Activated CD4-positive, alpha-beta T cell treated with anti-CD3 and anti-CD28 coated beads, Interleukin-2, amount 10 ng/mL, durations not matched to agents 24 days and 14 days (primary cell): ENCODE measurements around the gene PCDHA7. TPM values are rescaled to one million over a fixed set of nuclear protein-coding genes. Genes with fewer than 3 reads are reported as not detected.

Source experiments
- total RNA-seq: library from RNA; stranded (reverse); gene quantifications from 2 replicates; pipeline ENCODE4 v1.2.3, GENCODE V29; 2022

The PCDHA7 gene
- total RNA-seq, 1 donor from 2014 or later = not detected

Other genes with a start within 250 kb of the PCDHA7 start
- gene CD14, start 201.1 kb upstream of the PCDHA7 start, total RNA-seq = 0.31 and 0.35 TPM in 2 replicates
- 38.1 and 41.9 TPM in 2 replicates for gene TMCO6, start 194.8 kb upstream of the PCDHA7 start, total RNA-seq
- gene NDUFA2, start 186.6 kb upstream of the PCDHA7 start, total RNA-seq = 63.2 and 63.6 TPM in 2 replicates
- gene IK, start 186.4 kb upstream of the PCDHA7 start, total RNA-seq = 112 and 113 TPM in 2 replicates
- gene WDR55, start 169.4 kb upstream of the PCDHA7 start, total RNA-seq = 41.6 and 42.9 TPM in 2 replicates
- gene DND1, start 160.7 kb upstream of the PCDHA7 start, total RNA-seq = 2.8 and 3.8 TPM in 2 replicates
- gene HARS1, start 142.9 kb upstream of the PCDHA7 start, total RNA-seq = 109 and 115 TPM in 2 replicates
- gene HARS2, start 142.8 kb upstream of the PCDHA7 start, total RNA-seq = 28.0 and 29.6 TPM in 2 replicates
- 67.1 and 67.2 TPM in 2 replicates for gene ZMAT2, start 133.8 kb upstream of the PCDHA7 start, total RNA-seq
- gene PCDHA1, start 48.1 kb upstream of the PCDHA7 start, total RNA-seq = not detected in 2 replicates
- not detected in 2 replicates for gene PCDHA2, start 39.4 kb upstream of the PCDHA7 start, total RNA-seq
- gene PCDHA3, start 33.2 kb upstream of the PCDHA7 start, total RNA-seq = not detected in 2 replicates
- not detected in 2 replicates for gene PCDHA4, start 27.2 kb upstream of the PCDHA7 start, total RNA-seq
- gene PCDHA5, start 12.7 kb upstream of the PCDHA7 start, total RNA-seq = not detected in 2 replicates
- not detected in 2 replicates for gene PCDHA6, start 6.3 kb upstream of the PCDHA7 start, total RNA-seq
- gene PCDHA8, start 6.9 kb downstream of the PCDHA7 start, total RNA-seq = not detected in 2 replicates
- not detected in 2 replicates for gene PCDHA9, start 14.1 kb downstream of the PCDHA7 start, total RNA-seq
- not detected in 2 replicates for gene PCDHA10, start 21.6 kb downstream of the PCDHA7 start, total RNA-seq
- gene PCDHA11, start 34.7 kb downstream of the PCDHA7 start, total RNA-seq = not detected in 2 replicates
- not detected in 2 replicates for gene PCDHA12, start 41.0 kb downstream of the PCDHA7 start, total RNA-seq
- gene PCDHA13, start 47.9 kb downstream of the PCDHA7 start, total RNA-seq = not detected in 2 replicates
- gene PCDHAC1, start 92.0 kb downstream of the PCDHA7 start, total RNA-seq = not detected in 2 replicates
- gene PCDHAC2, start 132.2 kb downstream of the PCDHA7 start, total RNA-seq = not detected in 2 replicates
- not detected in 2 replicates for gene PCDHB1, start 217.1 kb downstream of the PCDHA7 start, total RNA-seq